Fibroblast of villous mesenchyme (primary cell): Measurements from ENCODE around the gene STOX1. TPM values are rescaled to one million over a fixed set of nuclear protein-coding genes. Genes with fewer than 3 reads are reported as not detected.

Source experiments
- DNase-seq: peaks from one replicate; pipeline ENCODE4 v3.0.0-alpha.2; 2010; ENCODE audit warnings: low read depth
- H3K4me3 ChIP-seq: 2 replicates; pipeline ENCODE4 v1.5.1; 2011; ENCODE audit warnings: low read depth, mild to moderate bottlenecking, low read length
- total RNA-seq: library from RNA; depleted of rRNA; stranded (reverse); fragments of >200 nt; gene quantifications from 2 replicates; pipeline ENCODE4 v1.2.3, GENCODE V29; 2012
- TF ChIP-seq, protein P1 (sequence below): IDR thresholded peaks from 2 replicates; pipeline ENCODE4 v1.5.1; 2012; ENCODE audit warnings: low read depth, mild to moderate bottlenecking, low read length; ENCODE audit not compliant: insufficient read depth

Gene STOX1, protein sequence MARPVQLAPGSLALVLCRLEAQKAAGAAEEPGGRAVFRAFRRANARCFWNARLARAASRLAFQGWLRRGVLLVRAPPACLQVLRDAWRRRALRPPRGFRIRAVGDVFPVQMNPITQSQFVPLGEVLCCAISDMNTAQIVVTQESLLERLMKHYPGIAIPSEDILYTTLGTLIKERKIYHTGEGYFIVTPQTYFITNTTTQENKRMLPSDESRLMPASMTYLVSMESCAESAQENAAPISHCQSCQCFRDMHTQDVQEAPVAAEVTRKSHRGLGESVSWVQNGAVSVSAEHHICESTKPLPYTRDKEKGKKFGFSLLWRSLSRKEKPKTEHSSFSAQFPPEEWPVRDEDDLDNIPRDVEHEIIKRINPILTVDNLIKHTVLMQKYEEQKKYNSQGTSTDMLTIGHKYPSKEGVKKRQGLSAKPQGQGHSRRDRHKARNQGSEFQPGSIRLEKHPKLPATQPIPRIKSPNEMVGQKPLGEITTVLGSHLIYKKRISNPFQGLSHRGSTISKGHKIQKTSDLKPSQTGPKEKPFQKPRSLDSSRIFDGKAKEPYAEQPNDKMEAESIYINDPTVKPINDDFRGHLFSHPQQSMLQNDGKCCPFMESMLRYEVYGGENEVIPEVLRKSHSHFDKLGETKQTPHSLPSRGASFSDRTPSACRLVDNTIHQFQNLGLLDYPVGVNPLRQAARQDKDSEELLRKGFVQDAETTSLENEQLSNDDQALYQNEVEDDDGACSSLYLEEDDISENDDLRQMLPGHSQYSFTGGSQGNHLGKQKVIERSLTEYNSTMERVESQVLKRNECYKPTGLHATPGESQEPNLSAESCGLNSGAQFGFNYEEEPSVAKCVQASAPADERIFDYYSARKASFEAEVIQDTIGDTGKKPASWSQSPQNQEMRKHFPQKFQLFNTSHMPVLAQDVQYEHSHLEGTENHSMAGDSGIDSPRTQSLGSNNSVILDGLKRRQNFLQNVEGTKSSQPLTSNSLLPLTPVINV
- under 0.01 TPM in 2 replicates for total RNA-seq

DNA sequence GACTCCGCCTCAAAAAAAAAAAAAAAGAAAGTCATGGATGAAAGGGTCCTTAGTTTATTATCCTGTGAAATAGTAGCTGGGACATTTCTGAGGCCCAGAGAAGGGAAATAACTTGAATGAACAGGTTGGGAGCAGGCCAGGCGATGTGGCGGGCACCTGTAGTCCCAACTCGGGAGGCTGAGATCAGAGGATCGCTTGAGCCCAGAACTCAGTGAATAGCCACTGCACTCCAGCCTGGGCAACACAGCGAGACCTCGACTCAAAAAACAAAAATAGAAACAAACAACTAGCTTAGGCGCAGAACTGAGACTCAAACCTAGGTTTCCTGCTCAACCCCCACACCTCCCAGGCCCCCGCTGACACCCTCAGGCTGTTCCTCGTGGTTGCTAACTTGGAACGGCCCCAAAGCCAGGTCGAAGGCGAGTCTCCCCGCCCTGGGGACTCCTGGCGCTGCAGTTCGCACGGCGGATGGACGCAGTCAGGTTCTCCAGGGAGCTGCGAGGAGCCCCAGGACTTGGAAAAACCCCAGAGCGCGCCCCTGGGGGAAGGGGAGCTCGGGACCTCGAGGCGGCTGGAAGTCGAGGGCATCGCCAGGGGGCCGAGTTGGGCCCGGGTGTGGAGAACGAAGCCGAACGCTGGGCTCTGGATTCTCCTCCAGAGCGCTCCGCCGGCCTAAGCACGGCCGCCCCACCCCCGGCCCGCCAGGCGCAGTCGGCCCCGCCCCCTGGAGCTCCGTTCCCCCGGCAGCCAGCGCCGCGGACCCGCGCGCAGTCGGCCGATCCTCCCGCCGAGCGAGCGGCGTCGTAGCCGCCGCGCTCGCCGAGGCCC lies at the start of gene STOX1:
TSS of gene STOX1 (plus strand) at position 768 of the 828 bp plus-strand sequence. CDS start 93 bp downstream, outside the sequence.
- peak within 1 kb of the TSS; percentile 70 for H3K4me3 ChIP-seq
- peak; percentile 70 for DNase-seq
- TF ChIP-seq, protein P1, sequence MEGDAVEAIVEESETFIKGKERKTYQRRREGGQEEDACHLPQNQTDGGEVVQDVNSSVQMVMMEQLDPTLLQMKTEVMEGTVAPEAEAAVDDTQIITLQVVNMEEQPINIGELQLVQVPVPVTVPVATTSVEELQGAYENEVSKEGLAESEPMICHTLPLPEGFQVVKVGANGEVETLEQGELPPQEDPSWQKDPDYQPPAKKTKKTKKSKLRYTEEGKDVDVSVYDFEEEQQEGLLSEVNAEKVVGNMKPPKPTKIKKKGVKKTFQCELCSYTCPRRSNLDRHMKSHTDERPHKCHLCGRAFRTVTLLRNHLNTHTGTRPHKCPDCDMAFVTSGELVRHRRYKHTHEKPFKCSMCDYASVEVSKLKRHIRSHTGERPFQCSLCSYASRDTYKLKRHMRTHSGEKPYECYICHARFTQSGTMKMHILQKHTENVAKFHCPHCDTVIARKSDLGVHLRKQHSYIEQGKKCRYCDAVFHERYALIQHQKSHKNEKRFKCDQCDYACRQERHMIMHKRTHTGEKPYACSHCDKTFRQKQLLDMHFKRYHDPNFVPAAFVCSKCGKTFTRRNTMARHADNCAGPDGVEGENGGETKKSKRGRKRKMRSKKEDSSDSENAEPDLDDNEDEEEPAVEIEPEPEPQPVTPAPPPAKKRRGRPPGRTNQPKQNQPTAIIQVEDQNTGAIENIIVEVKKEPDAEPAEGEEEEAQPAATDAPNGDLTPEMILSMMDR: peak; percentile 9

DNA sequence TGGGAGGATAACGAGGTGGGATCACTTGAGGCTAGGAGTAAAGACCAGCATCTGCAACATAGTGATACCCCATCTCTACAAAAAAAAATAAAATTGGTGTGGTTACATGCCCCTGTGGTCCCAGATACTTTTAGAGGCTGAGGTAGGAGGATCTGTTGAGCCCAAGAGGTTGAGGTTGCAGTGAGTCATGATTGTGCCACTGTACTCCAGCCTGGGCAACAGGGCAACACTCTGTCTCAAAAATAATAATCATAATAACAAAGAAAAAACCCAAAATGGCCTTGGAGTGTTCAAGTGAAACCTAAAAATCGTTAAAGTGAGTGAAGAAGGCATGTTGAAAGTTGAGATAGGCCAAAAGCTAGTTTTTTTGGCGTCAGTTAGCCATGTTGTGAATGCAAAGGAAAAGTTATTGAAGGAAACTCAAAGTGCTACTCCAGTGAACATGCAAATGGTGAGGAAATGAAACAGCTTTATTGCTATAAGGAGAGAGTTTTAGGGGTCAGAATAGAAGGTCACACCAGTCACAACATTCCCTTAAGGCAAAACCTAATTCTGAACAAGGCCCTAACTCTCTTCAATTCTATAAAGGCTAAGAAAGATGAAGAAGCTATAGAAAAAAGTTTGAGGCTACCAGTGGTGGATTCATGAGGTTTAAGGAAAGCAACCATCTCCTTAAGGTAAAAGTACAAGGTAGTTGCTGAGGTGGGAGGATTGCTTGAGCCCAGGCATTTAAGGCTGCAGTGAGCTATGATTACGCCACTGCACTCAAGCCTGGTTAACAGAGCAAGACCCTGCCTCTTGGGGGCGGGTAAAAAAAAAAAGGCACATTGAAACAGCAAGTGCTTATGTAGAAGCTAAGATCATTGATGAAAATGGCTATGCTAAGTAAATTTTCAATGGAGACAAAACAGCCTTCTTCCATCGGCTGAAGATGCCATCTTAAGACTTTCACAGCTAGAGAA lies 45.4 kb upstream of the STOX1 start:
- DNase-seq: no peak
- no peak overlapping the region for H3K4me3 ChIP-seq
- TF ChIP-seq, protein P1: no peak

DNA sequence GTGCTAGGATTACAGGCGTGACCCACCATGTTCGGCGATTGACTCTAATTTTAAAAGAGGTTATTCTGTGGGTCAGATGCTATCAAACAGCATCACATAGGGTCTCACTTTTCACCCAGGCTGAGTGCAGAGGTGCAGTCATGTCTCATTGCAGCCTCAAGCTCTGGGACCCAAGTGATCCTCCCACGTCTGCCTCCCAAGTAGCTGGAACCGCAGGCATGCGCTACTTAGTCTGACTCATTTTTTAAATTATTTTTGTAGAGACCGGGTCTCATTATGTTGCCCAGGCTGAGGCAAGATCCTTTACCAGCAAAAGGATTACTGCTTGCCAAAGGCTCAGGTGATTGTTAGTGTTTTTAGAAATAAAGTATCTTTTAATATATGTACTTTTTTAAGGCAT lies 42.9 kb upstream of the STOX1 start:
- no peak for DNase-seq
- no peak overlapping the region for H3K4me3 ChIP-seq
- TF ChIP-seq, protein P1: no peak

DNA sequence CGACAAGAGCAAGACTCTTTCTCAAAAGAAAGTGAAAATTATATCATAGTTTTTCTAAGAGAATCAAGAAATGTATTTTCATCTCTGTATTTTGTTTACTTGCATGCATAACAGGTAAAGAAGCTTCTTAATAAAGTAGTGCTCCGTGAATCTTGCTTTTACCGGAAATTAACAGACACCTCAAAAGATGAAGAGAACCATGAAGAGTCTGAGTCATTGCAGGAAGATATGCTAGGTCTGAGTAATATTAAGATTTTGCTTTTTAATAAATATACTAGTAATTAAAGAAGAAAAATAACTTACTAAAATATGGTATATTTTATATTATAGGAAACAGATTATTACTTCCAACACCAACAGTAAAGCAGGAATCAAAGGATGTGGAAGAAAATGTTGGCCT lies 39.5 kb upstream of the STOX1 start:
- no peak overlapping the region for H3K4me3 ChIP-seq
- TF ChIP-seq, protein P1: no peak
- DNase-seq: no peak

DNA sequence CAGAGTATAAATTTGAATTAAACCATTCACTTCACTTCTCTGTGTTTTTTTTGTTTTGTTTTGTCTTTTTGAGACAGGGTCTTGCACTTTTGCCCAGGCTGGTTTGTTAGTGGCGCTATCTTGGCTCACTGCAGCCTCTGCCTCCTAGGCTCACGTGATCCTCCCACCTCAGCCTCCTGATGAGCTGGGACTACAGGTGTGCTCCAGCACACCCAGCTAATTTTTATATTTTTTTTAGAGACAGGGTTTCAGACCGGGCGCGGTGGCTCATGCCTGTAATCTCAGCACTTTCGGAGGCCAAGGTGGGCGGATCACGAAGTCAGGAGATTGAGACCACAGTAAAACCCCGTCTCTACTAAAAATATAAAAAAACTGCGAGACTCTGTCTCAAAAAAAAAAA lies 36.9 kb upstream of the STOX1 start:
- no peak overlapping the region for H3K4me3 ChIP-seq
- TF ChIP-seq, protein P1: no peak
- no peak for DNase-seq
